PC-3 (cell line): ENCODE results near the gene CFD. TPM values are rescaled to one million over a fixed set of nuclear protein-coding genes. Genes with fewer than 3 reads are reported as not detected.
"Not testable (repeated sequence)": the region's sequence is repeated elsewhere in the genome, so short reads cannot be mapped to it uniquely, and the experiment has no call there.

Experiments used
- ATAC-seq: fragments of 200-7000 bp; cut with Tn5 transposase; 2 replicates; pipeline ENCODE4 v1.9.1; 2020; ENCODE audit warnings: mild to moderate bottlenecking, moderate library complexity
- BruUV-seq: library from RNA; stranded (reverse); fragments of 400-500 nt; replicated peaks from 2 replicates; lab custom pipeline; 2021; lab: Mats Ljungman, UMichigan
- CTCF ChIA-PET: fragments of 300-600 bp; sonication (Branson Sonifier 250); formaldehyde crosslinking; loops from one replicate; lab custom pipeline; 2022; ENCODE audit warnings: antibody characterized with exemption; lab: Charles Lee
- POLR2A ChIA-PET: fragments of 300-600 bp; sonication (Branson Sonifier 250); formaldehyde crosslinking; loops from one replicate; lab custom pipeline; 2022; ENCODE audit warnings: antibody characterized with exemption; ENCODE audit not compliant: unreplicated experiment; lab: Charles Lee
- DNase-seq: peaks from one replicate; pipeline ENCODE4 v3.0.0-alpha.2; 2015
- H2AFZ ChIP-seq: fragments of 300-600 bp; sonication (generic); 2 replicates; pipeline ENCODE4 v1.6.0; 2016; ENCODE audit warnings: antibody characterized with exemption, low read length
- H3F3A ChIP-seq: fragments of 300-600 bp; sonication (generic); one replicate; pipeline ENCODE4 v1.6.0; 2017; ENCODE audit warnings: antibody characterized with exemption, low read length, control low read depth, mild to moderate bottlenecking; ENCODE audit not compliant: unreplicated experiment
- H3K27ac ChIP-seq: fragments of 300-600 bp; sonication (generic); 2 replicates; pipeline ENCODE4 v1.5.1; 2016; ENCODE audit warnings: mild to moderate bottlenecking, low read length
- H3K27me3 ChIP-seq: fragments of 300-600 bp; sonication (generic); 2 replicates; pipeline ENCODE4 v1.6.1; 2016; ENCODE audit warnings: low read length, mixed read lengths
- H3K36me3 ChIP-seq: fragments of 300-600 bp; sonication (generic); 2 replicates; pipeline ENCODE4 v1.6.1; 2016; ENCODE audit warnings: low read depth, mixed run types, low read length, mixed read lengths
- H3K4me1 ChIP-seq: fragments of 300-600 bp; sonication (generic); 2 replicates; pipeline ENCODE4 v1.5.1; 2016; ENCODE audit warnings: low read length; ENCODE audit not compliant: insufficient read depth
- H3K4me2 ChIP-seq: fragments of 300-600 bp; sonication (generic); 2 replicates; pipeline ENCODE4 v1.6.0; 2016; ENCODE audit warnings: low read length
- H3K4me3 ChIP-seq: fragments of 300-600 bp; sonication (generic); 2 replicates; pipeline ENCODE4 v1.5.1; 2016; ENCODE audit warnings: mild to moderate bottlenecking, low read length, mixed read lengths
- H3K79me2 ChIP-seq: fragments of 300-600 bp; sonication (generic); 2 replicates; pipeline ENCODE4 v1.6.1; 2017; ENCODE audit warnings: low read length, mixed read lengths
- H3K9ac ChIP-seq: fragments of 300-600 bp; sonication (generic); 2 replicates; pipeline ENCODE4 v1.6.0; 2016; ENCODE audit warnings: mild to moderate bottlenecking, low read length
- H3K9me2 ChIP-seq: fragments of 300-600 bp; sonication (generic); replicated peaks from 2 replicates; pipeline ENCODE4 v1.6.1; 2016; ENCODE audit warnings: mixed run types, low read length, mixed read lengths
- H3K9me3 ChIP-seq: fragments of 300-600 bp; sonication (generic); 2 replicates; pipeline ENCODE4 v1.6.1; 2016; ENCODE audit warnings: low read length, mixed read lengths
- H4K20me1 ChIP-seq: fragments of 300-600 bp; sonication (generic); 2 replicates; pipeline ENCODE4 v1.6.1; 2016; ENCODE audit warnings: low read length, mixed read lengths
- CTCF ChIP-seq: fragments of 300-600 bp; sonication (generic); conservative IDR thresholded peaks from 2 replicates; pipeline ENCODE4 v1.5.1; 2017; ENCODE audit warnings: antibody characterized with exemption, low read depth, mild to moderate bottlenecking, low read length
- EZH2 ChIP-seq: fragments of 300-600 bp; sonication (generic); IDR thresholded peaks from one replicate; pipeline ENCODE4 v1.6.1; 2017; ENCODE audit warnings: antibody characterized with exemption, mild to moderate bottlenecking, low read length; ENCODE audit not compliant: unreplicated experiment
- EZH2phosphoT487 ChIP-seq: fragments of 300-600 bp; sonication (generic); IDR thresholded peaks from 2 replicates; pipeline ENCODE4 v1.6.1; 2018; ENCODE audit warnings: mild to moderate bottlenecking, antibody characterized with exemption, low read length, borderline replicate concordance
- intact Hi-C: fragments of 100-400 bp; cut with micrococcal nuclease; formaldehyde crosslinking; loops from 2 replicates; pipeline ENCODE4 v1.9.0; 2023
- total RNA-seq: library from RNA; depleted of rRNA; stranded (reverse); fragments of >200 nt; gene quantifications from 2 replicates; pipeline ENCODE4 v1.2.3, GENCODE V29; 2014

The CFD gene
- total RNA-seq, 1 experiment from 2014 or later = 22.4 TPM

GRCh38 chr19:848386-848921 lies 11.0 kb upstream of the CFD start:
- H3K9me3 ChIP-seq = no peaks in the 10 kb centered on the region
- no TSS peak for BruUV-seq
- no peaks in the 10 kb centered on the region for H3F3A ChIP-seq
- no peak overlapping the region for H3K4me3 ChIP-seq
- H3K79me2 ChIP-seq = no peaks in the 10 kb centered on the region
- H3K9ac ChIP-seq = no peak overlapping the region
- TF ChIP-seq EZH2phosphoT487 = no peak
- TF ChIP-seq CTCF = no peak
- TF ChIP-seq EZH2 = no peak
- no peak for DNase-seq
- H3K4me2 ChIP-seq = no peak overlapping the region
- intact Hi-C loops = no loop called here
- H3K27me3 ChIP-seq = peaks cover 23% of the 10 kb centered on the region
- H3K4me1 ChIP-seq = no peaks in the 10 kb centered on the region
- ChIA-PET POLR2A (interaction anchor here (0.7 kb wide), 1 partner anchor 173 kb away, joined by 3 read pairs; the partner anchor contains the start of gene RNU6-2), CTCF (interaction anchor here (0.6 kb wide), 1 partner anchor 154 kb away, joined by 3 read pairs; no protein-coding TSS in a partner anchor)
- no peak for ATAC-seq
- no peak overlapping the region for H3K27ac ChIP-seq
- H2AFZ ChIP-seq = no peak overlapping the region
- H3K36me3 ChIP-seq = no peaks in the 10 kb centered on the region
- no peaks in the 10 kb centered on the region for H4K20me1 ChIP-seq
- H3K9me2 ChIP-seq = no peaks in the 10 kb centered on the region

GRCh38 chr19:849195-849594 lies 10.3 kb upstream of the CFD start:
- DNase-seq, H3K79me2 ChIP-seq, H3K9me3 ChIP-seq, H4K20me1 ChIP-seq, H2AFZ ChIP-seq, H3K36me3 ChIP-seq, CTCF ChIA-PET, H3K27ac ChIP-seq, H3K9me2 ChIP-seq, H3K4me1 ChIP-seq, BruUV-seq, H3F3A ChIP-seq, H3K4me3 ChIP-seq, H3K4me2 ChIP-seq, H3K9ac ChIP-seq, ATAC-seq, intact Hi-C loops: not testable (repeated sequence)
- POLR2A ChIA-PET = interaction anchor here (0.5 kb wide), 1 partner anchor 65 kb away, joined by 3 read pairs; no protein-coding TSS in a partner anchor
- peaks cover 18% of the 10 kb centered on the region for H3K27me3 ChIP-seq

- Histone ChIP-seq H3K4me3 (peak overlapping the region; percentile 26; the same call in 1 of the 2 replicates), H3K27ac (no peak overlapping the region), H3K4me1 (no peaks in the 10 kb centered on the region), H3K36me3 (no peaks in the 10 kb centered on the region), H3K9me3 (no peaks in the 10 kb centered on the region), H3K9ac (no peak overlapping the region), H3K27me3 (peaks cover 14% of the 10 kb centered on the region), H3F3A (no peaks in the 10 kb centered on the region), H3K9me2 (no peaks in the 10 kb centered on the region), H4K20me1 (no peaks in the 10 kb centered on the region), H3K4me2 (peak overlapping the region; percentile 65), H3K79me2 (no peaks in the 10 kb centered on the region), H2AFZ (peak overlapping the region; percentile 89)
- POLR2A ChIA-PET = no interaction called here
- intact Hi-C loops = no loop called here
- peak; percentile 67 for ATAC-seq
- BruUV-seq = no TSS peak
- TF ChIP-seq EZH2phosphoT487 (no peak), EZH2 (no peak), CTCF (no peak)
- CTCF ChIA-PET = interaction anchor here (0.6 kb wide), 1 partner anchor 10 kb away, joined by 6 read pairs; no protein-coding TSS in a partner anchor
- peak; percentile 57 for DNase-seq
Measured at GRCh38 chr19:850221-850978, 9.1 kb upstream of the CFD start.
